ENCODE data around the gene SH3BP2. TPM values are rescaled to one million over a fixed set of nuclear protein-coding genes. Genes with fewer than 3 reads are reported as not detected.

Gene SH3BP2
- total RNA-seq, 1 experiment from 2014 or later = 52.8 TPM

DNA sequence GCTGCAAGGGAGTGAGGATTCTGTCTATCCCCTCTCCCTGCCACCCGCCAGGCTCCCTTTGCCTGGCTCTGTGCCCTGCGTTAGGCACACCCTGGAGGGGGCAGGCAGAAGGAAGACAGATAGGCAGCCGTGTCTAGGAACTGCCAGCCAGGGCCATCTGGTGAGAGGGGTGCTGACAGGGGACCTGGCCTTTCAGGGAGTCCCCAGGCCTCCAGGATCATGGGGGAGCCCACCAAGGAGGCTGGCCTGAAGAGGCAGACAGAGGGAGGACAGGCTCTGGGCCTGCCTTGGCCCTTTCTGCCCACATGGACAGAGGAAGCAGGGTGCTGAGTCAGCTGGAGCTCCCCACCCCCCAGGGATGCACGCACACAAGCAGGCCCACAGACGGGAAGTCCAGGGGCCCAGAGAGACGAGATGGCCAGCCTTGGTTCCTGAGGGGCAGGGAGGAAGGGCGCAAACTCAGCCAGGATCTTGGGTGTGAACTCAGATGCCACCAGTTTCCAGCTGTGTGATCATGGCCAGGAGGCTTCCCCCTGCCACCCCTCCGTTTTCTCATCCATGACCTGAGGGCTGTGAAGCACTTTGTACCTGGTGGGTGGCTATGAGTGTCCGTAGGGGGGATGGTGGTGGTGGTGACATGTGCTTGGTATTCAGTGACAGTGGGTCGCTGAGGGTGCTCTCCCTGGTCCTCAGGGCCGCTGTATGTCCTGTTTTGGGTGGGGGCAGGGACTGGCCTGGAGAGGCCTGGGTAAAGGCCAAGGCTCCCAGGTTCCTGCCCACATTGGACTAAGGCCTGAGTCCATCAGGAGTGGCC, 1.8 kb downstream of the SH3BP2 start:
- ChIA-PET RAD21 (ENCODE audit: low non-redundant PET in 1 of 2, low total read pairs in 2 of 2, uncharacterized antibody in 2 of 2, unreplicated experiment in 2 of 2) (no interaction called here), POLR2A (no interaction called here), CTCF (no interaction called here)
- H4K20me1 ChIP-seq (ENCODE audit: insufficient read depth) = no peaks in the 10 kb centered on the region
- intact Hi-C loops (cut with micrococcal nuclease) = no loop called here
- H3K27me3 ChIP-seq (ENCODE audit: insufficient read depth, low read length) = no peaks in the 10 kb centered on the region
- peaks cover 43 to 65% of the 10 kb centered on the region in 2 experiments for H3K4me1 ChIP-seq (ENCODE audit: control insufficient read depth in 1 of 2, insufficient read depth in 2 of 2, low read length in 2 of 2)
- H3K27ac ChIP-seq (ENCODE audit: low read depth, low read length) = peak overlapping the region; percentile 12; the same call in 1 of the 2 replicates
- TF ChIP-seq SP1 (IDR thresholded peaks at IDR 0.05; ENCODE audit: low read depth) (no peak), EZH2 (IDR thresholded peaks at IDR 0.05) (no peak), POLR2AphosphoS5 (IDR thresholded peaks at IDR 0.05; ENCODE audit: low read depth, low read length) (no peak), SIN3A (IDR thresholded peaks at IDR 0.05; ENCODE audit: low read depth) (no peak), TCF7L2 (IDR thresholded peaks at IDR 0.05; ENCODE audit: borderline replicate concordance, extremely low read depth, insufficient read depth, insufficient read length) (no peak), POLR2A (IDR thresholded peaks at IDR 0.05; ENCODE audit: borderline replicate concordance, extremely low read depth, insufficient read depth, insufficient read length) (no peak), SRF (IDR thresholded peaks at IDR 0.05; ENCODE audit: low read depth) (no peak), YY1 (IDR thresholded peaks at IDR 0.05; ENCODE audit: extremely low read depth, insufficient replicate concordance, low read depth, low read length) (no peak), RAD21 (IDR thresholded peaks at IDR 0.05; ENCODE audit: low read depth) (no peak), CEBPB (IDR thresholded peaks at IDR 0.05; ENCODE audit: low read depth) (no peak)
- TF ChIP-seq, protein P1, sequence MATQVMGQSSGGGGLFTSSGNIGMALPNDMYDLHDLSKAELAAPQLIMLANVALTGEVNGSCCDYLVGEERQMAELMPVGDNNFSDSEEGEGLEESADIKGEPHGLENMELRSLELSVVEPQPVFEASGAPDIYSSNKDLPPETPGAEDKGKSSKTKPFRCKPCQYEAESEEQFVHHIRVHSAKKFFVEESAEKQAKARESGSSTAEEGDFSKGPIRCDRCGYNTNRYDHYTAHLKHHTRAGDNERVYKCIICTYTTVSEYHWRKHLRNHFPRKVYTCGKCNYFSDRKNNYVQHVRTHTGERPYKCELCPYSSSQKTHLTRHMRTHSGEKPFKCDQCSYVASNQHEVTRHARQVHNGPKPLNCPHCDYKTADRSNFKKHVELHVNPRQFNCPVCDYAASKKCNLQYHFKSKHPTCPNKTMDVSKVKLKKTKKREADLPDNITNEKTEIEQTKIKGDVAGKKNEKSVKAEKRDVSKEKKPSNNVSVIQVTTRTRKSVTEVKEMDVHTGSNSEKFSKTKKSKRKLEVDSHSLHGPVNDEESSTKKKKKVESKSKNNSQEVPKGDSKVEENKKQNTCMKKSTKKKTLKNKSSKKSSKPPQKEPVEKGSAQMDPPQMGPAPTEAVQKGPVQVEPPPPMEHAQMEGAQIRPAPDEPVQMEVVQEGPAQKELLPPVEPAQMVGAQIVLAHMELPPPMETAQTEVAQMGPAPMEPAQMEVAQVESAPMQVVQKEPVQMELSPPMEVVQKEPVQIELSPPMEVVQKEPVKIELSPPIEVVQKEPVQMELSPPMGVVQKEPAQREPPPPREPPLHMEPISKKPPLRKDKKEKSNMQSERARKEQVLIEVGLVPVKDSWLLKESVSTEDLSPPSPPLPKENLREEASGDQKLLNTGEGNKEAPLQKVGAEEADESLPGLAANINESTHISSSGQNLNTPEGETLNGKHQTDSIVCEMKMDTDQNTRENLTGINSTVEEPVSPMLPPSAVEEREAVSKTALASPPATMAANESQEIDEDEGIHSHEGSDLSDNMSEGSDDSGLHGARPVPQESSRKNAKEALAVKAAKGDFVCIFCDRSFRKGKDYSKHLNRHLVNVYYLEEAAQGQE (IDR thresholded peaks at IDR 0.05; ENCODE audit: low read depth) = no peak
- TF ChIP-seq, protein P2, sequence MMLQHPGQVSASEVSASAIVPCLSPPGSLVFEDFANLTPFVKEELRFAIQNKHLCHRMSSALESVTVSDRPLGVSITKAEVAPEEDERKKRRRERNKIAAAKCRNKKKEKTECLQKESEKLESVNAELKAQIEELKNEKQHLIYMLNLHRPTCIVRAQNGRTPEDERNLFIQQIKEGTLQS (IDR thresholded peaks at IDR 0.05) = no peak
- TF ChIP-seq, protein P3, sequence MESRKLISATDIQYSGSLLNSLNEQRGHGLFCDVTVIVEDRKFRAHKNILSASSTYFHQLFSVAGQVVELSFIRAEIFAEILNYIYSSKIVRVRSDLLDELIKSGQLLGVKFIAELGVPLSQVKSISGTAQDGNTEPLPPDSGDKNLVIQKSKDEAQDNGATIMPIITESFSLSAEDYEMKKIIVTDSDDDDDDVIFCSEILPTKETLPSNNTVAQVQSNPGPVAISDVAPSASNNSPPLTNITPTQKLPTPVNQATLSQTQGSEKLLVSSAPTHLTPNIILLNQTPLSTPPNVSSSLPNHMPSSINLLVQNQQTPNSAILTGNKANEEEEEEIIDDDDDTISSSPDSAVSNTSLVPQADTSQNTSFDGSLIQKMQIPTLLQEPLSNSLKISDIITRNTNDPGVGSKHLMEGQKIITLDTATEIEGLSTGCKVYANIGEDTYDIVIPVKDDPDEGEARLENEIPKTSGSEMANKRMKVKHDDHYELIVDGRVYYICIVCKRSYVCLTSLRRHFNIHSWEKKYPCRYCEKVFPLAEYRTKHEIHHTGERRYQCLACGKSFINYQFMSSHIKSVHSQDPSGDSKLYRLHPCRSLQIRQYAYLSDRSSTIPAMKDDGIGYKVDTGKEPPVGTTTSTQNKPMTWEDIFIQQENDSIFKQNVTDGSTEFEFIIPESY (IDR thresholded peaks at IDR 0.05; ENCODE audit: extremely low read depth, insufficient replicate concordance, low read length) = no peak
- H3K9me3 ChIP-seq (ENCODE audit: control insufficient read depth in 1 of 2, insufficient read depth in 1 of 2, low read depth in 1 of 2, low read length in 2 of 2) = no peaks in the 10 kb centered on the region
- H2AFZ ChIP-seq (ENCODE audit: low read depth, low read length, poor library complexity, severe bottlenecking) = no peak overlapping the region
- H3K4me3 ChIP-seq (replicated peaks in 1 of 2; ENCODE audit: low read depth in 1 of 2, low read length in 2 of 2) = peak overlapping the region in 1 of 2 experiments; percentile 53; a peak in 1 of 4 replicates
- no peak overlapping the region for H3K9ac ChIP-seq (ENCODE audit: low read length)
- H3K79me2 ChIP-seq (ENCODE audit: insufficient read depth, low read length) = no peaks in the 10 kb centered on the region
- no peak for DNase-seq (ENCODE audit: low read depth, low spot score)
- ATAC-seq = no peak
- H3K9me2 ChIP-seq (ENCODE audit: insufficient read depth) = no peaks in the 10 kb centered on the region
- no peaks in the 10 kb centered on the region for H3K36me3 ChIP-seq (ENCODE audit: control insufficient read depth in 1 of 2, insufficient read depth in 2 of 2, low read length in 2 of 2)
- peak overlapping the region; percentile 88 for H3K4me2 ChIP-seq (ENCODE audit: low read length)
- no TSS peak for BruUV-seq (replicated peaks)
